Naive B cell (primary cell): ENCODE data around the gene CCNY. TPM values are rescaled to one million over a fixed set of nuclear protein-coding genes. Genes with fewer than 3 reads are reported as not detected.

Experiments used
- ATAC-seq, 2 donors: fragments of 150-1000 bp; cut with Tn5 transposase; 2 replicates each; pipeline ENCODE4 v1.10.0; 2021; ENCODE audit warnings: low read depth in 2 of 2, mild to moderate bottlenecking in 2 of 2, moderate library complexity in 2 of 2
- DNase-seq: peaks from one replicate; pipeline ENCODE4 v3.0.0; 2022
- H3K27ac Mint-ChIP-seq, 6 donors: one replicate each; pipeline ENCODE4 v1.8.0; 2020 to 2022; ENCODE audit warnings: mild to moderate bottlenecking in 6 of 6, mixed read lengths in 6 of 6, moderate library complexity in 5 of 6, inconsistent platforms in 2 of 6
- H3K27me3 Mint-ChIP-seq, 3 donors: one replicate each; pipeline ENCODE4 v1.8.0; 2021 to 2022; ENCODE audit warnings: mixed read lengths in 3 of 3, mild to moderate bottlenecking in 1 of 3
- H3K36me3 Mint-ChIP-seq, 2 donors: one replicate each; pipeline ENCODE4 v1.8.0; 2020 to 2022; ENCODE audit warnings: mixed read lengths in 2 of 2, inconsistent platforms in 1 of 2, mild to moderate bottlenecking in 1 of 2
- H3K4me1 Mint-ChIP-seq, 3 donors: one replicate each; pipeline ENCODE4 v1.8.0; 2020 to 2022; ENCODE audit warnings: mixed read lengths in 3 of 3, inconsistent platforms in 1 of 3, mild to moderate bottlenecking in 1 of 3, moderate library complexity in 1 of 3
- H3K4me3 Mint-ChIP-seq, 8 donors: one replicate each; pipeline ENCODE4 v1.8.0; 2020 to 2022; ENCODE audit warnings: mild to moderate bottlenecking in 8 of 8, mixed read lengths in 8 of 8, moderate library complexity in 8 of 8, inconsistent platforms in 2 of 8
- H3K9me3 Mint-ChIP-seq, 7 donors: one replicate each; pipeline ENCODE4 v1.8.0; 2020 to 2022; ENCODE audit warnings: mixed read lengths in 7 of 7, mild to moderate bottlenecking in 5 of 7, inconsistent platforms in 2 of 7, moderate library complexity in 1 of 7
- polyA plus RNA-seq, 6 donors: library from polyadenylated mRNA; unstranded; fragments of 300-500 nt; fragmentation: Illumina TruSeq; gene quantifications; one replicate each; pipeline ENCODE4 v1.2.3, GENCODE V29; 2021; ENCODE audit warnings: low read depth in 6 of 6

The CCNY gene
- polyA plus RNA-seq, 6 donors from 2014 or later = 9.4 to 27.7 (median 13.6) TPM

DNA sequence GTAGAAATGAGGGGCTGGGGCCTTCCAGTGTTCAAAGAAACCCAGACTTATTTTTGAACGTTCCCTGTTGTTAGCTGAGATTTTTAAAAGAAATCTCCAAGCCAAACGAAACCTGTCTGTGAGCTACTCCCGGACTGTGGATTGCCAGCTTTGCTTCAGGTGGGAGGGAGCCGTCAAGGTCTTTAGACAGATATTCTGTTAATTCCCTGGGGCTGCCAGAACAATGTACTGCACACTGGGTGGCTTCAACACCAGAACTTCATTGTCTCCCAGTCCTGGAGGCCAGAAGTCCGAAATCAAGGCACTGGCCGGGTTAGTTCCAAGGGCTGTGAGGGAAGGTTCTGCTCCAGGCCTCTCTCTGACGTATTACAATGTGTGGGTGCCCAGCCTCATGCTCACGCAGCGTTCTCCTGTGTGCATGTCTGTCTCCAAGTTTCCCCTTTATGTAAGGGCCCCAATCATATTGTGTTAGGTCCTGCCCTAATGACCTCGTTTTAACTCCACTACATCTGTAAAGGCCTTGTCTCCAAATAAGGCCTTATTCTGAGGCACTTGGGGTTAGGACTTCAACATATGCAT, 208.9 kb downstream of the CCNY start:
- Mint-ChIP-seq H3K4me1 (peaks cover 10 to 22% (median 12%) of the 10 kb centered on the region in 3 donors), H3K27me3 (no peaks in the 10 kb centered on the region), H3K9me3 (peaks cover 0 to 5% (median 1%) of the 10 kb centered on the region in 7 donors), H3K4me3 (no peak overlapping the region), H3K27ac (peak overlapping the region in 2 of 6 donors; percentile 27 to 76), H3K36me3 (peaks cover 19 to 25% of the 10 kb centered on the region in 2 donors)
- ATAC-seq (no peak), DNase-seq (no peak)

DNA sequence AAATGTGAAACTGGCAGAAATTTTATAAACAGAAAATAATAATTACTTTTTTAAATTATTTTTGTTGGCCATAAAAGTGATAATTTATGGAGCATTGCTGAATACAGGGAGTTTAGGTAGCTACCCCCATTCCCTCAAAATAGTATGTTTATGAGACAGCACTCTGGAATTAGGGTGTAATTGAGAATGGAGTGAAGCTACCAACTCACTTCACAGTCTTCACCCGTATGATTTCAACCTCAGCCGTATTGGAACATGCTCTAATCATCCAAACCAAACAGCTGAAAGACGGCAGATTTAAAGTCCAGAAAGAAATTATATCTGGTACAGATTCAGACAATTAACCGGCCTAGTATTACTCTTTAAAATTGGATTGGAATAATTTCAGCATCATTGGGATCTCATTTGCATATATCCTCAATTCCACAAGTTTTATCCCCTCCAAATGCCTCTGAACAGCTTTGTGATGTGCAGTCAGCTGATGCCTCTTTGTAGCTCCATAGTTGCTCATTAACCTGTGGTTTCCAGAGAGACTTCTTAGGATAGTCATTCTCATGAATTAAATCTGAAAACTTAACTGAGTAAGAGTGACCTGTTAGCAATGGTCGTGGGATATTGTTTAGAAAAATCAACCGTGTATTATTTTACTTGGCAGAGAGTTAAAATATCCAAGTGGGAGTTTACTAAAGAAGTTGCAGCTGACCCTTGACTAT, 209.7 kb downstream of the CCNY start:
- Mint-ChIP-seq H3K27ac (no peak overlapping the region), H3K4me1 (peaks cover 5 to 13% (median 12%) of the 10 kb centered on the region in 3 donors), H3K27me3 (no peaks in the 10 kb centered on the region), H3K9me3 (no peaks in the 10 kb centered on the region), H3K4me3 (no peak overlapping the region), H3K36me3 (peaks cover 13 to 25% of the 10 kb centered on the region in 2 donors)
- ATAC-seq (no peak), DNase-seq (no peak)

DNA sequence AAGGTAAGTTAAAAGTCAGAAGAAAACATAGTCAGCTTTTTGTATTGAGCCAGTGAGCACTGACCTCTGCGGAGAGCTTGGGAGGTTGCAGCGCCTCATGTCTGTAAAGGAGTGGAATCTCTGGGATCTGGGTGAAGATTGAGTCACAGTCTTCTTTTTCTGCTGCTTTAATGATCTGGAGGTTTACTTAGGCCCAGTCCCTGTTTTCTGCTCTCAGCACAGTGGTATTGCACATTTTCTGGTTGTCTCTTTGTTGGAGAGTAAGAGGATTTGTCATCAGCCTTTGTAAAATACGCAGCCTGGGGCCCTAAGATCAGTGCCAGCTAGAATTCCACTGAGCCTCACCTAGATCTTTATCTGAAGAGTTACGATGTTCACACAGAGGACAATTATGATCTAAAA, 210.5 kb downstream of the CCNY start:
- H3K27me3 Mint-ChIP-seq = no peaks in the 10 kb centered on the region
- DNase-seq (no peak), ATAC-seq (no peak)
- H3K4me3 Mint-ChIP-seq = no peak overlapping the region
- peaks cover 8 to 25% of the 10 kb centered on the region in 2 donors for H3K36me3 Mint-ChIP-seq
- H3K4me1 Mint-ChIP-seq = peaks cover under 1 to 15% (median 6%) of the 10 kb centered on the region in 3 donors
- H3K27ac Mint-ChIP-seq = peak overlapping the region in 2 of 6 donors; percentile 39 to 70
- H3K9me3 Mint-ChIP-seq = no peaks in the 10 kb centered on the region

DNA sequence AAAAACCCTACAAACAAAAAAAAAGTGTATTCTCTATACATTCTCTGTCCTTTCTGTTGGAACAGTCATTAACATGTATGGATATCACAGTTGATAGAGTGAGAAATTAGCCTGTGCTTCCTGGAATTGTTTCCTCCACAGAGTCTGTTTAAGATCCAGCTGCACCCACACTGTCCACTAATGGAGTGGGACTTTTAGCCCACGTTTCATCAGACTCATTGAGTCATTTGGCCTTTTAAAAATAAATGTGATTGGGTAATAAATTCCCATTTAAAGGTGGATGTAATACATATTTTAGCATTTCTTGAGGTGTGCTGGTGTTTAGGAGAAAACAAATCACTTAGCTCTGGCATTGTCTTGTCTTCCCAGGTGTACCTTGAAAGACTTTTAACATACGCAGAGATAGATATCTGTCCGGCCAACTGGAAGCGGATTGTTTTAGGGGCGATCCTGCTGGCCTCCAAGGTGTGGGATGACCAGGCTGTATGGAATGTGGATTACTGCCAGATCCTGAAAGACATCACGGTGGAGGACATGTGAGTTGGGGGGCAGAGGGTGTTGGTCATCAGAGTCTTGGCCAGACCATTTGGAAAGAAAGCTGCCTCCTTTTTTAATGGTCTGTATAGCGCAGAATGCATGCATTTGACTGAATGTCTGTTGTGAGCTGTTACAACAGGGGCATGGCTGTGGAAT, 216.5 kb downstream of the CCNY start:
- Mint-ChIP-seq H3K9me3 (no peaks in the 10 kb centered on the region), H3K36me3 (peaks cover 5 to 21% of the 10 kb centered on the region in 2 donors), H3K4me1 (peaks cover 27 to 42% (median 35%) of the 10 kb centered on the region in 3 donors), H3K4me3 (no peak overlapping the region), H3K27ac (peak overlapping the region in 4 of 6 donors; percentile 11 to 44 (median 26)), H3K27me3 (no peaks in the 10 kb centered on the region)
- no peak for DNase-seq
- ATAC-seq = no peak

DNA sequence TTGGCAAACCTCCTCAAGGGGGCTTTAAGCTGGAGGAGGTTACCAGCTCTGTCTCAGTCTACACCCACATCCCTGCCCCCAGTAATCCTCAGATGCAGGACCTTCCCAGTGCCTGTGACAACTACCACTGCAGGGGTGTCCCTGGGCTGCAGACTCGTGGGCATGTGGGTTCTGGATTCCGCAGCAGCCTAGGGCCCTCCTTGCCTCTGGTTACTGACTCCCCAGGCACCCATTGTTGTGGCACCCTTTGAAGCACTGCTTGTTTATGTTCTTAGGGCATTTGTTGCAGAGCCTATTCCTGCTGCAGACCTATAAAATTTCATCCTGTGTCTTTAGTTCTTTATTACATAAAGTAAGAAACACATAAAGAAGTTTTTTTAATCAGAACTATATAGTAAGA, 217.7 kb downstream of the CCNY start:
- DNase-seq = no peak
- Mint-ChIP-seq H3K9me3 (no peaks in the 10 kb centered on the region), H3K27me3 (no peaks in the 10 kb centered on the region), H3K4me1 (peaks cover 27 to 51% (median 47%) of the 10 kb centered on the region in 3 donors), H3K36me3 (peaks cover 5 to 27% of the 10 kb centered on the region in 2 donors), H3K27ac (peak overlapping the region; percentile 4 to 97 (median 77)), H3K4me3 (peak overlapping the region in 3 of 8 donors; percentile 45 to 82 (median 79))
- no peak for ATAC-seq

DNA sequence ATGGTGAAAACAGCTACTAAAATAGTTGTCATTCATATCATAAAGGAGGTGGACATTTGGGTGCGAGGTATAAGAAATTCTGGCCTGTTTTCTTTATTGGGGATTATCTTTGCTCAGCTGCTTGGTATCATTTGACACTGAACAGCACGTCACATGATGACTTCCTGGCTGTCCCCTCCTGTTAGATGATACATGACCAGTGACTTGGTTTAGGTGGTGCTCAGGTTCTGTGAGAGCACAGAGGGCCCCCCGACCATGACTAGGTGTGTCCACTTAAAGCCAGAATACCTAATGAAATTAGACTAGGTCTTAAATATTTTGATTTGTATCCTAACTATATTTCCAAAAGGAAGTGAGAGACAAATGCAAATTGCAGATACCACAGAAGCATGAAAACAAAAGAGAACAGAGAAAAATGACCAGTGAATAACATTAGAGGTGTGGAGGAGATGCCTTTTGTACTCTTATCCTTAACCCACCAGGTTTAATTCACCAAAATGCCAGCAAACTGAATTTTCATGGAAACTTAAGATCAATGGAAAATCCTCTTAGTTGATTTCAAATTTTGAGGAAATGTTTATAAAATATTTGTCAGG, 218.2 kb downstream of the CCNY start:
- no peak for ATAC-seq
- peak overlapping the region in 7 of 8 donors; percentile 45 to 82 (median 70) for H3K4me3 Mint-ChIP-seq
- peaks cover 5 to 32% of the 10 kb centered on the region in 2 donors for H3K36me3 Mint-ChIP-seq
- DNase-seq = no peak
- no peaks in the 10 kb centered on the region for H3K9me3 Mint-ChIP-seq
- H3K27me3 Mint-ChIP-seq = no peaks in the 10 kb centered on the region
- H3K4me1 Mint-ChIP-seq = peaks cover 27 to 51% (median 50%) of the 10 kb centered on the region in 3 donors
- peak overlapping the region; percentile 68 to 90 (median 72) for H3K27ac Mint-ChIP-seq

DNA sequence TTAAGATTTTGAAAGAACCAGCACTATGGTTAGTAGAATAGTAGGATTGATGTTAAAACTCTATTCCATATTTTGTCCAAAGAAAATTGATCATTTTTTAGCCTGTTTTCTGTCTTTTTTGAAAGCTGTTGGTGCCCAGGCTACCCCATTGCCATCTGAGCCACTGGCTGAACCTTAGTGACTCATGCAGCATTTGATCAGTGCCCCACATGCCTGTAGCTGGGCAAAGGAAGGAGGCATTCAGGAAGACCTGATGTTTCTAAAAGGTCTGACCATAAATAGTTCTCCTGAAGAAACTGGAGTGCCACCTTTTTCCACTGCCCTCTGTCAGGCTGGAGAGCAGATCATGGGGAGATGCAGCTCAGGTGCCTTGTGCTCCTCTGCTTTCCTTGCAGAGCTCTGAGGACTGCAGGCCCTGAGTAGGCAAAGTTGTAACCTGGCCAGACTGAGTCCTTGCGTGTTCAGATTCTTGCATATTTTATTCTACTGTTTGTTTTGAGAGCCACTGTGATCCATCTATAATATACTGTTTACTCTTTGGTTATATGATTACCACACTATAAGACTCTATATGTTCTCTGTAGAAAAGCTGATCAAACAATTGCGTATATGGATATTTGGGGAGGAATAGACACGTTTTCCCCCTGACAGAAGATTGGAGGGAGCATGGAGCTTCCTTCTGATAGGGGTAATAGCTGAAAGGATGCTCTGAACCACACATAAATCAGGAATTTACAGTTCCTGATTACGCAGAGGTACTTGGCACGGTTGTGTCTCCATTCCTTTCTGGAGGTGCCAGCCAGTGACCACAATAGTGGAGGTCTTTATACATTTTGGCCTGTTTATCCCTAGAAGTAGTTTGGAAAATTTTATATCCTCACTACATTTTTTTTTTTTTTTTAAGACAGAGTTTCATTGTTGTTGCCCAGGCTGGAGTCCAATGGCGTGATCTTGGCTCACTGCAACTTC, 219.9 kb downstream of the CCNY start:
- no peaks in the 10 kb centered on the region for H3K9me3 Mint-ChIP-seq
- DNase-seq (no peak), ATAC-seq (no peak)
- H3K36me3 Mint-ChIP-seq = peaks cover 10 to 26% of the 10 kb centered on the region in 2 donors
- peak overlapping the region in 3 of 6 donors; percentile 69 to 81 (median 80) for H3K27ac Mint-ChIP-seq
- no peaks in the 10 kb centered on the region for H3K27me3 Mint-ChIP-seq
- H3K4me1 Mint-ChIP-seq = peaks cover 29 to 50% (median 44%) of the 10 kb centered on the region in 3 donors
- H3K4me3 Mint-ChIP-seq = no peak overlapping the region

DNA sequence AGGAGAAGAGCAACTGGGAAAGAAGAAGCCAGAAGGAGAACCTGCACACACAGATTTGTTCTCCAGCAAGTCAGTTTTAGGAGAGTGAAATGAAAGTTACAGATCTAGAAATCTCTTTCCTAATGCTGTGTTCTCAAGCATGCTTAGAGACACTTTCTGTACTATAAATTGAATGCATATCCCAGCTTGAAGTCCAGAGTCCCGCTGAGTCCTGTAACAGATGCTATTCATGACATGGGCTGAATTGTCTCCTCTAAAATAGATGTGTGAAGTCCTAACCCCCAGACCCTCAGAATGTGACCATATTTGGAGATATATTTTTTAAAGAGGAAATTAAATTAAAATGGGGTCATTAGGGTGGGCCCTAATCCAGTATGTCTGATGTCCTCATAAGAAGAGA, 222.0 kb downstream of the CCNY start:
- H3K36me3 Mint-ChIP-seq = peaks cover 17 to 26% of the 10 kb centered on the region in 2 donors
- peak overlapping the region in 2 of 6 donors; percentile 21 to 36 for H3K27ac Mint-ChIP-seq

DNA sequence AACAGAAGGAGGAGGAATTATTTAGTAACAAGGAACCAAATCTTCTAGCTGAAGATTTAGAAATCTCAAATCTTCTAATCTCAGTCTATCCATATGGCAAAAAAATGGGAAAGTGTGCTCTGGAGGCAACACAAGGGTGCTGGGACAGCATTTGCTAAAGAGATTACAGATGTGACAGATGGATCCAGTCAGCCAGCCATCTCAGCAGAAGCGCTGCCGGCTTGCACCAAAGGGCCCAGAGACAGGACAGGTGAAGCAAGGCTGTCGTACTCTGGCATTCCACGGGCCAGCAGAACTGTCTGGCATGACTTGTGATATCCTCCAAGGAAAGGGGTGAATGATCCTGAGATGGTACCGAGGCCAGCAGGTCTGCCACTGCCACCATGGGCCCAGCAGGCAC, 223.1 kb downstream of the CCNY start:
- H3K9me3 Mint-ChIP-seq = no peaks in the 10 kb centered on the region
- no peak overlapping the region for H3K4me3 Mint-ChIP-seq
- H3K27ac Mint-ChIP-seq = peak overlapping the region in 1 of 6 donors; percentile 27
- DNase-seq (no peak), ATAC-seq (no peak)
- peaks cover 17 to 26% of the 10 kb centered on the region in 2 donors for H3K36me3 Mint-ChIP-seq
- no peaks in the 10 kb centered on the region for H3K27me3 Mint-ChIP-seq
- peaks cover 29 to 37% (median 36%) of the 10 kb centered on the region in 3 donors for H3K4me1 Mint-ChIP-seq

More for the DNA sequence above, 222.0 kb downstream of the CCNY start:
- DNase-seq (no peak), ATAC-seq (no peak)
- Mint-ChIP-seq H3K4me1 (peaks cover 30 to 42% (median 40%) of the 10 kb centered on the region in 3 donors), H3K9me3 (no peaks in the 10 kb centered on the region), H3K27me3 (no peaks in the 10 kb centered on the region), H3K4me3 (no peak overlapping the region)

DNA sequence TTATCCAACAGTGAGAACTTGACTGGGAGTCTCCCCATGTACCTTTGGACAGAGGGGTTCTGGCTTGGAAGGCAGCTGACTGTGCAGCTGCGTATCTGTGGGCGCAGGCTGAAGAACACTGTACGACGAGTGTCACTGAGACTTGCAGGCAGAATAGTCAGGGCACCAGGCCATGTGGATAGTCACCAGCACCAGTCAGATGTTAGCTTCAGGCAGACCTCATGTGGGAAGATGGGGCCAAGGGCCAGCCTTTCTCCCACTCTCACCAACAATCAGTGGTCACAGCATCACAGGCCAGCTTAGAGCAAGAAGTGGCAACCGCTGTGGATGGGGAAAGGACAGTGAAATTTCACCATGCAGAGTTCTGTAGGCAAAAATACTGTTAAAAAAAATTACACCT, 225.4 kb downstream of the CCNY start:
- H3K27me3 Mint-ChIP-seq = no peaks in the 10 kb centered on the region
- no peak overlapping the region for H3K4me3 Mint-ChIP-seq
- peaks cover 28 to 34% (median 33%) of the 10 kb centered on the region in 3 donors for H3K4me1 Mint-ChIP-seq
- H3K27ac Mint-ChIP-seq = peak overlapping the region in 1 of 6 donors; percentile 76
- H3K36me3 Mint-ChIP-seq = peaks cover 17 to 31% of the 10 kb centered on the region in 2 donors
- no peak for ATAC-seq
- H3K9me3 Mint-ChIP-seq = no peaks in the 10 kb centered on the region
- DNase-seq = no peak

DNA sequence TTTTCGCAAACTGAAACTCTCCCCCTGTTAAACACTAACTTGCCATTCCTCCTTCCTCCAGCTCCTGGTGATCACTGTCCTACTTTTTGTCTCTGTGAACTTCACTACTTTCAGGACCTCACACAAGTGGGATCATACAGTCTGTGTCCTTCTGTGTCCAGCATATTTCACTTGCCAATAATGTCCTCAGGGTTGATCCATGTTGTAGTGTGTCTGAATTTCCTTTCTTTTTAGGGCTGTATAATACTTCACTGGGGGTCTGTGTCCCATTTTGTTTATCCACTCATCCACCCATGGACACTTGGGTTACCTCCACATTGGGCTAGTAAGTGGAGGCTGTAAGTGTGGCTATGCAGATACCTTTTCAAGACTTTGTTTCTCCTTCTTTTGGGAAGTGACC, 226.1 kb downstream of the CCNY start:
- no peak for DNase-seq
- Mint-ChIP-seq H3K27ac (peak overlapping the region in 1 of 6 donors; percentile 79), H3K9me3 (no peaks in the 10 kb centered on the region), H3K4me1 (peaks cover 28 to 34% (median 33%) of the 10 kb centered on the region in 3 donors), H3K36me3 (peaks cover 17 to 31% of the 10 kb centered on the region in 2 donors), H3K27me3 (no peaks in the 10 kb centered on the region), H3K4me3 (no peak overlapping the region)
- ATAC-seq = no peak

DNA sequence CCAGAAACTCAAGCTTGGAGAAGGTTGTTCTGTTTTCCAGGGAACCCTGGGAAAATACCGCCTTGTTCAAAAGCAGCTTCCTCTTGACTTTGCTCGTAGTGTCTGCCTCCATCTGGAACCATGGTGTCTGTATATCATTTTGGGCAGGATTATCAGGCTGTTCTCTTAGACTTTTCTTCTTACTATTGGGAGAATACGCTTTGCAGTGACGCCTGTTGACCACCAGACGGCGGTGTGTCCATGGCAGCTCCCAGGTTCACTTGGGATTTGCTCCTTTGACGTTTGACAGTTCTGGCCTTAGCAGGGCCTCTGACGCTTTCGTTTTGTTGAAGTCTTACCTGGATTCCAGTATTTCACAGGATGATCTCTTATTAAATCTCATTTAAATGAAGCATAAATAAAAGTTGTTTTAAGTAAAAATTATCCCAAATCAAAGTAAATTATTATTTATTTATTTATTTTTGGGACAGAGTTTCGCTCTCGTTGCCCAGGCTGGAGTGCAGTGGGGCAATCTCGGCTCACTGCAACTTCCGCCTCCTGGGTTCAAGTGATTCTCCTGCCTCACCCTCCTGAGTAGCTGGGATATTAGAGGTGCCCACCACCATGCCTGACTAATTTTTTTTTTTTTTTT, 227.1 kb downstream of the CCNY start:
- ATAC-seq (peak; percentile 27 to 44), DNase-seq (peak; percentile 28)
- H3K36me3 Mint-ChIP-seq = peaks cover 17 to 31% of the 10 kb centered on the region in 2 donors
- peak overlapping the region in 3 of 6 donors; percentile 64 to 73 (median 72) for H3K27ac Mint-ChIP-seq
- no peak overlapping the region for H3K4me3 Mint-ChIP-seq
- peaks cover 20 to 33% (median 27%) of the 10 kb centered on the region in 3 donors for H3K4me1 Mint-ChIP-seq
- H3K9me3 Mint-ChIP-seq = no peaks in the 10 kb centered on the region
- H3K27me3 Mint-ChIP-seq = no peaks in the 10 kb centered on the region
